ENCODE data around the gene SIDT1. TPM values are rescaled to one million over a fixed set of nuclear protein-coding genes. Genes with fewer than 3 reads are reported as not detected.

Gene SIDT1
- polyA plus RNA-seq, 2 donors = 0.41 to 1.0 TPM

DNA sequence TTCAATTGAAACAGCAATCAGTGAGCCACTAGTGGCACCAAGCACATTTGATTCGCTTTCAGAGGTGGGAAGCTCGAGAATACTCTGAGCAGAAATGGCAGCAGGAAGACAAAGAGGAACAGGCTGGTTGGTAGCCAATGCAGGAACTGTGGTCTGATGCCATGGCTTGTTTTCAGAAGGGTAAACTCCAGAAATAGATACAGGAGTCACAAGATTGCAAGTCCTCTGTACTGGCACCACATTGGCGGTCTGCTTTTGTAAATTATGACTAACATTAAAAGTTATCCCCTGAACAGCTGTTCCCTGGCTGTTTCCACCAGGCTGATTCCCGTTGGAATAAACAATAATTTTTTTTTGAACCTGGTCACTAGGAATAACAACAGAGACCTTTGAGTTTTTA, 128.5 kb downstream of the SIDT1 start:
- 68 to 84% methylated on average over 4 of the region's 4 CpGs for WGBS, 2 donors
- no peak overlapping the region for H3K27ac ChIP-seq (ENCODE audit: low read depth in 2 of 2, low read length in 1 of 2)
- H3K4me1 ChIP-seq (ENCODE audit: control insufficient read depth in 2 of 2, insufficient read depth in 2 of 2, low read length in 1 of 2) = peaks cover 0 to 2% of the 10 kb centered on the region in 2 donors
- peaks cover 14 to 16% of the 10 kb centered on the region in 2 donors for H3K36me3 ChIP-seq (ENCODE audit: control insufficient read depth in 2 of 2, insufficient read depth in 2 of 2, low read length in 1 of 2)
- no peak overlapping the region for H3K4me3 ChIP-seq (ENCODE audit: low read depth in 1 of 2, low read length in 2 of 2)
- no peaks in the 10 kb centered on the region for H3K27me3 ChIP-seq (ENCODE audit: control insufficient read depth in 1 of 2, insufficient read depth in 2 of 2, low read length in 2 of 2)
- no peaks in the 10 kb centered on the region for H3K9me3 ChIP-seq (ENCODE audit: control insufficient read depth in 2 of 2, insufficient read depth in 1 of 2, low read depth in 1 of 2, low read length in 1 of 2)

DNA sequence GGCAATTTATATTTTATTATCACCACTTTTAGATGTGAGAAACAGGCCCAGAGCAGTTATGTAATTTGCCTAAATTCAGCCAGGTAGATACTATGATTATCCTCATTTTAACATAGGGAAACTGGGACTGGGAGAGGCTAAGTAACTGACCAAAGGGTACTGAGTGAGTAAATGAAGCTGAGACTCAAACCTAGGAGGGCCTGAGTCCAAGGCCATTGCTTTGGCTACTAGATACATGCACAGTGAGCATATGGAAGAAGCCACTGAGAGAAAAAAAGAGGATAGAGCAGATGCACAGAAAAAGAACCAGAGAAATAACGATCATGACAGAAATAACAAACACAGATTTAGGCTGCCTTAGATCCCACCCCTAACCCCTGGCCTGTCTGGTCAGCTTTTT, 130.5 kb downstream of the SIDT1 start:
- WGBS, 2 donors = 48 to 70% methylated on average over 1 of the region's 1 CpG
- no peak overlapping the region for H3K4me3 ChIP-seq (ENCODE audit: low read depth in 1 of 2, low read length in 2 of 2)

DNA sequence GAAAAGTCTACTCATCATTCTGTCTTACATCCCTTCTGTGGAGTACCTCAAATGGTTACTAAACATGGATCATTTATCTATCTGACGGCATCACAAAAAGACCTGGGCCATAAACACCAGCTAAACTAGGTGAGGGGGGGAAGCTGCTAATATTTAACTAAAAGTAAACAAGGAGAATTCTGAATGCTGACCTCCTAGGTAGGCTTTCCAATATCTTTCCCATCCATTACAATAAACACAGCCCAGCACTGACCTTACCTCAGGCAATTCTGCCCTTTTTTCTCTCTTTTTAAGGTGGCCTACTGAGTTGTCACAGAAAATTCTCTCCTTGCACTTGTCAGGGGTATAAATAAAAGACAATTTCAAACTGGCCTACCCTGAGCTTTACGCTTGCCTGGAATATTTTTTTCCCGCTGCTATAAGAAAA, 131.0 kb downstream of the SIDT1 start:
- peaks cover 14 to 18% of the 10 kb centered on the region in 2 donors for H3K36me3 ChIP-seq (ENCODE audit: control insufficient read depth in 2 of 2, insufficient read depth in 2 of 2, low read length in 1 of 2)
- H3K27ac ChIP-seq (ENCODE audit: low read depth in 2 of 2, low read length in 1 of 2) = no peak overlapping the region
- H3K4me3 ChIP-seq (ENCODE audit: low read depth in 1 of 2, low read length in 2 of 2) = no peak overlapping the region
- no peaks in the 10 kb centered on the region for H3K27me3 ChIP-seq (ENCODE audit: control insufficient read depth in 1 of 2, insufficient read depth in 2 of 2, low read length in 2 of 2)
- WGBS, 2 donors = 67 to 96% methylated on average over 3 of the region's 3 CpGs
- H3K9me3 ChIP-seq (ENCODE audit: control insufficient read depth in 2 of 2, insufficient read depth in 1 of 2, low read depth in 1 of 2, low read length in 1 of 2) = no peaks in the 10 kb centered on the region
- no peaks in the 10 kb centered on the region for H3K4me1 ChIP-seq (ENCODE audit: control insufficient read depth in 2 of 2, insufficient read depth in 2 of 2, low read length in 1 of 2)

More for the DNA sequence above, 130.5 kb downstream of the SIDT1 start:
- no peaks in the 10 kb centered on the region for H3K27me3 ChIP-seq (ENCODE audit: control insufficient read depth in 1 of 2, insufficient read depth in 2 of 2, low read length in 2 of 2)
- H3K4me1 ChIP-seq (ENCODE audit: control insufficient read depth in 2 of 2, insufficient read depth in 2 of 2, low read length in 1 of 2) = no peaks in the 10 kb centered on the region
- H3K9me3 ChIP-seq (ENCODE audit: control insufficient read depth in 2 of 2, insufficient read depth in 1 of 2, low read depth in 1 of 2, low read length in 1 of 2) = no peaks in the 10 kb centered on the region
- H3K27ac ChIP-seq (ENCODE audit: low read depth in 2 of 2, low read length in 1 of 2) = no peak overlapping the region
- peaks cover 14 to 17% of the 10 kb centered on the region in 2 donors for H3K36me3 ChIP-seq (ENCODE audit: control insufficient read depth in 2 of 2, insufficient read depth in 2 of 2, low read length in 1 of 2)

DNA sequence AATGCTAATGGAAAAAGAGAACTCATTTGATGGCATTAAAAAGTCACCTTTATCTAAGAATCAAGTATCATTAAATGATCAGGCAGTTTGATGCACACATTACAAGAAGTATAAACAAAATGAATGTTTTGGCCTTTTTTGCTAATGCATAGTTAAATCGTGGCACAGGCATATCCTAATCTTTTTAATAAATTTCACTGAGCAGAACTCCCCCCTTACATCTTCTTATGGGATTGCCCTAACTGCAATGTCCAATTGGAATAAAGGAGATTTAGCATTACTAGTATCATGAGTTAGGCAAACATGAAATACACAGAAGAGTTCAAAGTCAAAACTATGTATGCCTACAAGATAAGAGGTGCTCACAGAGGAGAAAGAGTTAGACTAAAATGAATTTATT, 131.4 kb downstream of the SIDT1 start:
- peaks cover 14 to 18% of the 10 kb centered on the region in 2 donors for H3K36me3 ChIP-seq (ENCODE audit: control insufficient read depth in 2 of 2, insufficient read depth in 2 of 2, low read length in 1 of 2)
- WGBS, 2 donors = 45 to 65% methylated on average over 1 of the region's 1 CpG

DNA sequence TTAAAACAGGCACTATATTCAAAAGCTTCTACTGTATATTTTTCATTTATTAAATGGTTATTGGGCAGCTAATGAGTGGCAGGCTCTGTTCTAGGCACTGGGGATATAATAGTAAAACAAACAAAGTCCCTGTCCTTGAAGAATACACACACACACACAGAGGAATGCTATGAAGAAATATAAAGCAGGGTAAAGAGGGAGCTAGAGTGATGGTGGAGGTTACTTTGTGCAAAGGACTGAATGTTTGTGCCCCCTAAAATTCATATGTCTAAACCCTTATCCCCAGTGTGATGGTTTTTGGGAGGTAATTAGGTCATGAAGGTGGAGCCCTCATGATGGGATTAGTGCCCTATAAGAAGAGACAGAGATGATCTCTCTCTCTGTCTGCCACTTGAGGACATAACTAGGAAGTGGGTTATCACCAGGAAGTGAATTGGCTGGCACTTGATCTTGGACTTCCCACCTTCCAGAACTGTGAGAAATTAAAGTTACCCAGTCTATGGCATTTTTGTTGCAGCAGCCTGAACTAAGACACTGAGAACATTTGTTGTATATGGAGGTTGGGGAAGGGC, 132.3 kb downstream of the SIDT1 start:
- no peaks in the 10 kb centered on the region for H3K9me3 ChIP-seq (ENCODE audit: control insufficient read depth in 2 of 2, insufficient read depth in 1 of 2, low read depth in 1 of 2, low read length in 1 of 2)
- H3K27ac ChIP-seq (ENCODE audit: low read depth in 2 of 2, low read length in 1 of 2) = no peak overlapping the region
- H3K36me3 ChIP-seq (ENCODE audit: control insufficient read depth in 2 of 2, insufficient read depth in 2 of 2, low read length in 1 of 2) = peaks cover 9 to 16% of the 10 kb centered on the region in 2 donors
- no peaks in the 10 kb centered on the region for H3K4me1 ChIP-seq (ENCODE audit: control insufficient read depth in 2 of 2, insufficient read depth in 2 of 2, low read length in 1 of 2)
- no peaks in the 10 kb centered on the region for H3K27me3 ChIP-seq (ENCODE audit: control insufficient read depth in 1 of 2, insufficient read depth in 2 of 2, low read length in 2 of 2)
- no peak overlapping the region for H3K4me3 ChIP-seq (ENCODE audit: low read depth in 1 of 2, low read length in 2 of 2)

More for the DNA sequence above, 131.4 kb downstream of the SIDT1 start:
- no peaks in the 10 kb centered on the region for H3K27me3 ChIP-seq (ENCODE audit: control insufficient read depth in 1 of 2, insufficient read depth in 2 of 2, low read length in 2 of 2)
- H3K4me1 ChIP-seq (ENCODE audit: control insufficient read depth in 2 of 2, insufficient read depth in 2 of 2, low read length in 1 of 2) = no peaks in the 10 kb centered on the region
- H3K27ac ChIP-seq (ENCODE audit: low read depth in 2 of 2, low read length in 1 of 2) = no peak overlapping the region
- no peak overlapping the region for H3K4me3 ChIP-seq (ENCODE audit: low read depth in 1 of 2, low read length in 2 of 2)
- no peaks in the 10 kb centered on the region for H3K9me3 ChIP-seq (ENCODE audit: control insufficient read depth in 2 of 2, insufficient read depth in 1 of 2, low read depth in 1 of 2, low read length in 1 of 2)

DNA sequence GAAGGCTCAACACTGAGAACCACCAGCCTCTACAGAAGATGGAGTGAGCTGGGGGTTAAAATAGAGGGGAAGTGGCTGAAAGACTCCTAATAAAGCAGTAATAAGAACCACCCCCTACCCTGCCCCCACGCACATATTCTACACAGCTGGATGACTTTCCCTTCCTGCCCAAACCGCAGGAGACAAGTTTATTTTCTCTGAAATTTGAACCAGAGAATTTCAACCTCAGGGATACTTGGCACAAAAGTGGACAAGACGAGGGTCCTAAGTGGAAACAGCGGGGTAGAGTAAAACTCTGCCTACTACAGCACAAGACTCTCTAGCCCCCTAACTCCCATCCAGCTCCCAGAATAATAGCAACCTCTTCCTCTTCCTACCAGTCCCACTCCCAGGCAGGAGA, 135.7 kb downstream of the SIDT1 start:
- no peaks in the 10 kb centered on the region for H3K27me3 ChIP-seq (ENCODE audit: control insufficient read depth in 1 of 2, insufficient read depth in 2 of 2, low read length in 2 of 2)
- whole genome bisulfite sequencing, 2 donors = 68 to 71% methylated on average over 4 of the region's 4 CpGs
- H3K4me1 ChIP-seq (ENCODE audit: control insufficient read depth in 2 of 2, insufficient read depth in 2 of 2, low read length in 1 of 2) = no peaks in the 10 kb centered on the region
- H3K27ac ChIP-seq (ENCODE audit: low read depth in 2 of 2, low read length in 1 of 2) = no peak overlapping the region
- H3K4me3 ChIP-seq (ENCODE audit: low read depth in 1 of 2, low read length in 2 of 2) = no peak overlapping the region
- H3K9me3 ChIP-seq (ENCODE audit: control insufficient read depth in 2 of 2, insufficient read depth in 1 of 2, low read depth in 1 of 2, low read length in 1 of 2) = no peaks in the 10 kb centered on the region
- peaks cover 0 to 2% of the 10 kb centered on the region in 2 donors for H3K36me3 ChIP-seq (ENCODE audit: control insufficient read depth in 2 of 2, insufficient read depth in 2 of 2, low read length in 1 of 2)

DNA sequence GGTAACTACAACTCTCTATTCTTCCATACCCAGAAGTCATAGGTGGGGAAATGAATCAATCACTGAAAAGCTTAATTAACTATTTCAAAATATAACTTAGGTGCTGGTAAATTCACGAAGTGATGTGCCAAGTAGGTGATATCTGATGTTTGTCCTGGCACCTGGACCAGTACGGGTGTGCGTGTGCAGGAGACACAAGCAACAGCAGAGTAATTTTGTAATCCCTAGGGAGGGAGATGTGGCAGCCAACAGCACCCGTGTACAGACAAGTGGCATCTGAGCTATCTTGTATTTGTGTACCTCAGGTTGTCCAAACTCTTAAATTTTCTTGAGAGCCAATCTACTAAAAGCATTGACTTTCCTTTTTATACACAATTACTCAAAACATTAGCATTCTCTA, 141.2 kb downstream of the SIDT1 start:
- H3K27me3 ChIP-seq (ENCODE audit: control insufficient read depth in 1 of 2, insufficient read depth in 2 of 2, low read length in 2 of 2) = no peaks in the 10 kb centered on the region
- no peak overlapping the region for H3K4me3 ChIP-seq (ENCODE audit: low read depth in 1 of 2, low read length in 2 of 2)
- 68 to 71% methylated on average over 4 of the region's 4 CpGs for WGBS, 2 donors
- no peak overlapping the region for H3K27ac ChIP-seq (ENCODE audit: low read depth in 2 of 2, low read length in 1 of 2)
- no peaks in the 10 kb centered on the region for H3K9me3 ChIP-seq (ENCODE audit: control insufficient read depth in 2 of 2, insufficient read depth in 1 of 2, low read depth in 1 of 2, low read length in 1 of 2)
- peaks cover 2 to 3% of the 10 kb centered on the region in 2 donors for H3K36me3 ChIP-seq (ENCODE audit: control insufficient read depth in 2 of 2, insufficient read depth in 2 of 2, low read length in 1 of 2)
- no peaks in the 10 kb centered on the region for H3K4me1 ChIP-seq (ENCODE audit: control insufficient read depth in 2 of 2, insufficient read depth in 2 of 2, low read length in 1 of 2)

DNA sequence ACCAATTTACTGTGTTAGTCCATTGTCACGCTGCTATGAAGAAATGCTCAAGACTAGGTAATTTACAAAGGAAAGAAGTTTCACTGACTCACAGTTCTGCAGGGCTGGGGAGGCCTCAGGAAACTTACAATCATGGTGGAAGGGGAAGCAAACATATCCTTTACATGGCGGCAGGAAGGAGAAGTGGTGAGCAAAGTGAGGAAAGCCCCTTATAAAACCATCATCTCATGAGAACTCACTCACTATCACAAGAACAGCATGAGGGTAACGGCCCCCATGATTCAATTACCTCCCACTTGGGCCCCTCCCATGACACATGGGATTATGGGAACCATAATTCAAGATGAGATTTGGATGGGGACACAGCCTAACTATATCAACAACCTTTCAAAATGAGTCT, 143.9 kb downstream of the SIDT1 start:
- H3K36me3 ChIP-seq (ENCODE audit: control insufficient read depth in 2 of 2, insufficient read depth in 2 of 2, low read length in 1 of 2) = peaks cover 2 to 3% of the 10 kb centered on the region in 2 donors
- H3K27ac ChIP-seq (ENCODE audit: low read depth in 2 of 2, low read length in 1 of 2) = no peak overlapping the region
- no peaks in the 10 kb centered on the region for H3K4me1 ChIP-seq (ENCODE audit: control insufficient read depth in 2 of 2, insufficient read depth in 2 of 2, low read length in 1 of 2)
- H3K9me3 ChIP-seq (ENCODE audit: control insufficient read depth in 2 of 2, insufficient read depth in 1 of 2, low read depth in 1 of 2, low read length in 1 of 2) = no peaks in the 10 kb centered on the region
- WGBS, 2 donors = 88 to 94% methylated on average over 3 of the region's 3 CpGs
- H3K4me3 ChIP-seq (ENCODE audit: low read depth in 1 of 2, low read length in 2 of 2) = no peak overlapping the region
- no peaks in the 10 kb centered on the region for H3K27me3 ChIP-seq (ENCODE audit: control insufficient read depth in 1 of 2, insufficient read depth in 2 of 2, low read length in 2 of 2)

DNA sequence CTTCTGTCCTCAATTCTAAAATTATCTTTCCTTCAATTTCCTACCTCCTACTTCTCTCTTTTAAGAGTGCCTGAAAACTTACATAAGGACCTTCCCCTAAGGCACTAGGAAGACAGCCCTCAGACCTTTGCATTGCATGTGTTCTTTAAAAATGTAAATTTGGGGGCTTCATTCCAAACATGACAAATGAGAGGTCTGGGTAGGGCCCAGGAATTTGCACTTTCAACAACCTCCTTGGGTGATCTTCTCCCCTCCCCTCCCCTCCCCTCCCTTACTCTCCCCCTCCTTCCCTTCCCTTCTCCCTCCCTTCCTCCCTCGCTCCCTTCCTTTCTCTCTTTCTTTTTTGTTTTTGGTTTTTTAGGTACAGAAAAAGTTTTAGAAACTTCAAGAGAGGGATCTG, 145.4 kb downstream of the SIDT1 start:
- no peaks in the 10 kb centered on the region for H3K27me3 ChIP-seq (ENCODE audit: control insufficient read depth in 1 of 2, insufficient read depth in 2 of 2, low read length in 2 of 2)
- no peaks in the 10 kb centered on the region for H3K4me1 ChIP-seq (ENCODE audit: control insufficient read depth in 2 of 2, insufficient read depth in 2 of 2, low read length in 1 of 2)
- H3K9me3 ChIP-seq (ENCODE audit: control insufficient read depth in 2 of 2, insufficient read depth in 1 of 2, low read depth in 1 of 2, low read length in 1 of 2) = no peaks in the 10 kb centered on the region
- 100% methylated on average over 1 of the region's 1 CpG for WGBS, 2 donors
- H3K4me3 ChIP-seq (ENCODE audit: low read depth in 1 of 2, low read length in 2 of 2) = no peak overlapping the region
- peaks cover 2 to 3% of the 10 kb centered on the region in 2 donors for H3K36me3 ChIP-seq (ENCODE audit: control insufficient read depth in 2 of 2, insufficient read depth in 2 of 2, low read length in 1 of 2)
- no peak overlapping the region for H3K27ac ChIP-seq (ENCODE audit: low read depth in 2 of 2, low read length in 1 of 2)

DNA sequence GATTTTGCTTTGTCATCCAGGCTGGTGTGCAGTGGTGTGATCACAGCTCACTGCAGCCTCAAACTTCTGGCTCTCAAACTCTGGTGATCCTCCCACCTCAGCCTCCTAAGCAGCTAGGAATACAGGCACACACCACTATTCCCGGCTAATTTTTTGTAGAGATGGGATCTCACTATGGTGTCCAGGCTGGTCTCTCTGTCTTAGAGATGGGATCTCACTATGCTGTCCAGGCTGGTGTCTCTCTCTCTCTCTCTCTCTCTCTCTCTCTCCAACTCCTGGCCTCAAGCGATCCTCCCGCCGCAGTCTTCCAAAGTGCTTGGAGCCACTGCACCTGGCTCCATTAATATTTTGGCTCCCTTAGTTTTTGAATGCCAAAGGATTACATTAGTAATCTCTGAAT, 146.4 kb downstream of the SIDT1 start:
- no peaks in the 10 kb centered on the region for H3K4me1 ChIP-seq (ENCODE audit: control insufficient read depth in 2 of 2, insufficient read depth in 2 of 2, low read length in 1 of 2)
- no peak overlapping the region for H3K27ac ChIP-seq (ENCODE audit: low read depth in 2 of 2, low read length in 1 of 2)
- no peak overlapping the region for H3K4me3 ChIP-seq (ENCODE audit: low read depth in 1 of 2, low read length in 2 of 2)
- peaks cover 0 to 3% of the 10 kb centered on the region in 2 donors for H3K36me3 ChIP-seq (ENCODE audit: control insufficient read depth in 2 of 2, insufficient read depth in 2 of 2, low read length in 1 of 2)
- no peaks in the 10 kb centered on the region for H3K27me3 ChIP-seq (ENCODE audit: control insufficient read depth in 1 of 2, insufficient read depth in 2 of 2, low read length in 2 of 2)
- WGBS, 2 donors = 98 to 99% methylated on average over 4 of the region's 4 CpGs
- H3K9me3 ChIP-seq (ENCODE audit: control insufficient read depth in 2 of 2, insufficient read depth in 1 of 2, low read depth in 1 of 2, low read length in 1 of 2) = no peaks in the 10 kb centered on the region

Measured in esophagus (tissue), 2 donors.